CD4-positive, alpha-beta T cell (primary cell): ENCODE results near the gene FNIP1. TPM values are rescaled to one million over a fixed set of nuclear protein-coding genes. Genes with fewer than 3 reads are reported as not detected.
"Not testable (repeated sequence)": the region's sequence is repeated elsewhere in the genome, so short reads cannot be mapped to it uniquely, and the experiment has no call there.

Experiments
- ATAC-seq: fragments of 200-7000 bp; cut with Tn5 transposase; one replicate; pipeline ENCODE4 v1.10.0; 2022; ENCODE audit warnings: mild to moderate bottlenecking; ENCODE audit not compliant: poor library complexity
- CTCF ChIA-PET: fragments of 350-600 bp; sonication (Branson Sonifier 250); formaldehyde crosslinking; loops from one replicate; lab custom pipeline; 2021; ENCODE audit warnings: antibody characterized with exemption, inconsistent platforms; lab: Charles Lee
- POLR2A ChIA-PET: fragments of 350-600 bp; sonication (Branson Sonifier 250); formaldehyde crosslinking; loops from one replicate; lab custom pipeline; 2021; ENCODE audit warnings: antibody characterized with exemption, inconsistent platforms; lab: Charles Lee
- DNase-seq, 14 experiments: peaks; one replicate each; pipeline ENCODE4 v3.0.0-alpha.2; 2013 to 2020; ENCODE audit warnings: mixed read lengths in 2 of 14
- H3K27ac ChIP-seq, 2 donors: one replicate each; pipeline versions ENCODE4 v1.5.1 to v1.7.0; 2013; ENCODE audit warnings: low read length in 2 of 2, low read depth in 1 of 2, mild to moderate bottlenecking in 1 of 2
- H3K27me3 ChIP-seq, 2 experiments: 1 replicate in 1 of 2; 2 replicates in 1 of 2; pipeline versions ENCODE4 v1.6.1 to v1.7.0; 2013; ENCODE audit warnings: low read length in 2 of 2, control low read depth in 1 of 2, mild to moderate bottlenecking in 1 of 2, moderate library complexity in 1 of 2; ENCODE audit not compliant: insufficient read depth in 2 of 2, control insufficient read depth in 1 of 2
- H3K36me3 ChIP-seq: one replicate; pipeline ENCODE4 v1.6.1; 2013; ENCODE audit warnings: low read length, control low read depth; ENCODE audit not compliant: insufficient read depth
- H3K4me1 ChIP-seq: one replicate; pipeline ENCODE4 v1.6.1; 2013; ENCODE audit warnings: low read length, control low read depth; ENCODE audit not compliant: insufficient read depth
- H3K4me3 ChIP-seq: one replicate; pipeline ENCODE4 v1.5.1; 2013; ENCODE audit warnings: mild to moderate bottlenecking, low read length, moderate library complexity
- H3K9me3 ChIP-seq, 2 experiments: 1 replicate in 1 of 2; 2 replicates in 1 of 2; pipeline versions ENCODE4 v1.6.1 to v1.7.0; 2013; ENCODE audit warnings: low read length in 2 of 2, mild to moderate bottlenecking in 2 of 2, control low read depth in 1 of 2, moderate library complexity in 1 of 2; ENCODE audit not compliant: control insufficient read depth in 1 of 2, insufficient read depth in 1 of 2
- H3K27ac Mint-ChIP-seq: one replicate; pipeline ENCODE4 v1.8.0; 2020; ENCODE audit warnings: mixed read lengths
- H3K27me3 Mint-ChIP-seq: one replicate; pipeline ENCODE4 v1.8.0; 2021; ENCODE audit warnings: mixed read lengths
- H3K36me3 Mint-ChIP-seq: one replicate; pipeline ENCODE4 v1.8.0; 2021; ENCODE audit warnings: low read depth, mixed read lengths
- H3K4me1 Mint-ChIP-seq: one replicate; pipeline ENCODE4 v1.8.0; 2021; ENCODE audit warnings: low read depth, mixed read lengths
- H3K4me3 Mint-ChIP-seq: one replicate; pipeline ENCODE4 v1.8.0; 2020; ENCODE audit warnings: mild to moderate bottlenecking, mixed read lengths
- H3K9me3 Mint-ChIP-seq: one replicate; pipeline ENCODE4 v1.8.0; 2020; ENCODE audit warnings: mixed read lengths
- intact Hi-C, 2 experiments: fragments of 100-400 bp; cut with DNase I in 1 of 2; cut with micrococcal nuclease in 1 of 2; formaldehyde crosslinking; loops; one replicate each; pipeline versions ENCODE4 v1.15.1 to v1.9.0; 2023 to 2025; cut with DNase I, micrococcal nuclease
- polyA plus RNA-seq, 2 donors: library from polyadenylated mRNA; unstranded; fragments of 120-200 nt; gene quantifications; one replicate each; pipeline ENCODE4 v1.2.1, GENCODE V29; 2013
- total RNA-seq, 174 experiments: library from RNA in 2 of 174; stranded (reverse) in 2 of 174; gene quantifications; one replicate each; pipeline ENCODE4 v1.2.3 and lab custom pipeline; 2021 to 2026
- TF ChIP-seq, protein P1 (sequence below): fragments of 200-600 bp; IDR thresholded peaks from one replicate; pipeline ENCODE4 v1.8.0; 2022; ENCODE audit warnings: antibody characterized with exemption, mild to moderate bottlenecking

Gene FNIP1
- total RNA-seq (10 to 100 TPM; 34.5 to 34.7 TPM), total RNA-seq (lab: John Stamatoyannopoulos, UW) (33.6 to 172 (median 80.9) reads per million in 172 experiments)
- 7.2 TPM for polyA plus RNA-seq (2013, experiment 1 of 2)
- polyA plus RNA-seq (2013, experiment 2 of 2): 11.5 TPM

DNA sequence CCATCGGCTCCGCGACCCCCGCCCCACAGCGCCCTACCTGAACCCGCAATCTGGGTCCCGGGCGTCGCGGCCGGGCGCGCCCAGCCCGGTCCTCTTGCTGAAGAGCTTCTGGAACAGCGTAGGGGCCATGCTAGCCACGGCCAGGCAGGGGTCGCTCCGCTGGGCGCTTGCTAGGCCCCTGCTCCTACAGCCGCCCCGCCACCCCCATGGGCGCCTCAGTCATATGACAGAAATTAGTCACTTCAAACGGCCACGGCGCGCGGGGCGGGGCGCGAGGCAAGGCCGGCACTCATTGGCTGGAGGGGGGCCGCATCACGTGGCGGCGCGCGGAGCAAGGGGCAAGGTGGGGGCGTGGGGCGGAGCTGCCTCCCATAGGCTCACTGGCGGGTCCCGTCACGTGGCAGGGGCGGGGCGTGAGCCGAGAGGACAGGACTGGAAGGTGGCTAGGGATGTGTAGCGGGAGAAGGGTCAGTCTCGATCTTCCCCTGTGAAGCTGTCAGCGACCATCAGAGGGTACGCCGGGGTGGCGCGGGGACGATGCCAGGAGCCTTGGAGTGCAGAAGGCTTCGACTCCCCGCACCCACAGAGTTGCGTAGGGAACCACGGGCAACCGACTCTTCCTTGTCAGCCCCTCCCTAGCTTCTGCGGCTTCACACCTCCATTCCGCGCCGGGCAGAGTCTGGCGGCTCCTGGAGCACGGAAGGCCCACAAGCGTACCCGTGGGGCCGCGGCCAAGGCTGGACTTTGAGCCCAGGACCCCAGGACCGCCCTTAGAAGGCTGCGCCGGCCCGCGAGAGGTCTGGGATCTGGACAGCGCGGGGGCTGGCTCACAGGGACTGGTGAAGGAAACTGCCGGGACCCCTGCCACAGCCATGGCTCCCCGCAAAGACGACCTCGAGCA is at the start of gene FNIP1:
Gene FNIP1, minus strand, starts transcription at position 225 of the 901 bp plus-strand sequence. Its CDS starts 96 bp downstream, at position 129.
- Histone ChIP-seq H3K36me3 (no peaks in the 10 kb centered on the region), H3K4me3 (peak within 1 kb of the TSS; percentile 93), H3K9me3 (no peaks in the 10 kb centered on the region), H3K27ac (peak within 1 kb of the TSS; percentile 88 to 91), H3K27me3 (no peaks in the 10 kb centered on the region), H3K4me1 (peaks cover 14% of the 10 kb centered on the region)
- peak; percentile 94 for ATAC-seq
- TF ChIP-seq, protein P1, sequence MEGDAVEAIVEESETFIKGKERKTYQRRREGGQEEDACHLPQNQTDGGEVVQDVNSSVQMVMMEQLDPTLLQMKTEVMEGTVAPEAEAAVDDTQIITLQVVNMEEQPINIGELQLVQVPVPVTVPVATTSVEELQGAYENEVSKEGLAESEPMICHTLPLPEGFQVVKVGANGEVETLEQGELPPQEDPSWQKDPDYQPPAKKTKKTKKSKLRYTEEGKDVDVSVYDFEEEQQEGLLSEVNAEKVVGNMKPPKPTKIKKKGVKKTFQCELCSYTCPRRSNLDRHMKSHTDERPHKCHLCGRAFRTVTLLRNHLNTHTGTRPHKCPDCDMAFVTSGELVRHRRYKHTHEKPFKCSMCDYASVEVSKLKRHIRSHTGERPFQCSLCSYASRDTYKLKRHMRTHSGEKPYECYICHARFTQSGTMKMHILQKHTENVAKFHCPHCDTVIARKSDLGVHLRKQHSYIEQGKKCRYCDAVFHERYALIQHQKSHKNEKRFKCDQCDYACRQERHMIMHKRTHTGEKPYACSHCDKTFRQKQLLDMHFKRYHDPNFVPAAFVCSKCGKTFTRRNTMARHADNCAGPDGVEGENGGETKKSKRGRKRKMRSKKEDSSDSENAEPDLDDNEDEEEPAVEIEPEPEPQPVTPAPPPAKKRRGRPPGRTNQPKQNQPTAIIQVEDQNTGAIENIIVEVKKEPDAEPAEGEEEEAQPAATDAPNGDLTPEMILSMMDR: no peak
- ChIA-PET POLR2A (interaction anchor here (0.6 to 2.7 kb wide), 26 partner anchors 9 to 1166 kb away, joined by 3 to 28 read pairs (median 4); partner anchors contain the start of genes ACSL6, AFF4 and RAPGEF6), CTCF (interaction anchor here (2.0 to 2.2 kb wide), 2 partner anchors 208 to 211 kb away, joined by 5 to 6 read pairs; no protein-coding TSS in a partner anchor)
- no peaks in the 10 kb centered on the region for H3K9me3 Mint-ChIP-seq
- peaks cover 44% of the 10 kb centered on the region for H3K4me1 Mint-ChIP-seq
- peak within 1 kb of the TSS; percentile 96 for H3K27ac Mint-ChIP-seq
- DNase-seq: peak; percentile 94 to 99 (median 98)
- H3K4me3 Mint-ChIP-seq: peak within 1 kb of the TSS; percentile 98
- intact Hi-C loops: loop anchor here (1.0 to 5.0 kb wide), 3 partner anchors 50 to 625 kb away; partner anchors contain the start of genes RAPGEF6 (in 2 of the 2) and LYRM7 (in 1 of the 2)
- H3K27me3 Mint-ChIP-seq: no peaks in the 10 kb centered on the region
- peaks cover 18% of the 10 kb centered on the region for H3K36me3 Mint-ChIP-seq

DNA sequence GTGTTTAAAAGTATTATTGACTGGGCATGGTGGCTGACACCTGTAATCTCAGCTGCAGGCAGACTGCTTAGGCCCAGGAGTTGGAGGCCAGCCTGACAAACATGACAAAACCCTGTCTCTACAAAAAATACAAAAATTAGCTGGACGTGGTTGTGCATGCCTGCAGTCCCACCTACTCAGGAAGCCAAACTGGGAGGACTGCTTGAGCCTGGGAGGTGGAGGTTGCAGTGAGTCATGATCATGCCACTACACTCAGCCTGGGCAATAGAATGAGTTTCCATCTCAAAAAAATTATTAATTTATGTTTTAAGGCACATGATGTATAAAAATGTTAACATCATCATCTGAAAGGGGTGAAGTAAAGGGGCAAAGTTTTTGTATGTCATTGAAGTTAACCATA is 49.7 kb upstream of the FNIP1 start:
- CTCF ChIA-PET: no interaction called here
- no peak overlapping the region for H3K27ac ChIP-seq
- peaks cover 37% of the 10 kb centered on the region for H3K36me3 Mint-ChIP-seq

DNA sequence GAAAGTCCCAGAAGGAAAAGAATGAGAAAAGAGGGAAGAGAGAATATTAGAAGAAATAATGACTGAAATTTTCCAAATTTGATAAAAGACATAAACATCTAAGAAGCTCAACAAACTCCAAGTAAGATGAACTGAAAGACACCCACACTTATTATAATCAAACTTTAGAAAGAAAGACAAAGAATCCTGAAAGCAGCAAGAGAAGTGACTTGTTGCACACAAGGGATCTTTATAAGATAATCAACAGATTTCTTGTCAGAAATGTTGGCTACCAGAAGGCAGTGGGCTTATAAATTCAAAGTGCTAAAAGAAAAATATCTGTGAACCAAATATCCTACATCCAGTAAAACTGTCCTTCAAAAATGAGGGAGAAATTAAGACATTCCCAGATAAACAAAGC is 49.0 kb upstream of the FNIP1 start:
- no peak overlapping the region for H3K27ac Mint-ChIP-seq
- DNase-seq: no peak
- no peaks in the 10 kb centered on the region for H3K27me3 Mint-ChIP-seq
- POLR2A ChIA-PET: no interaction called here
- no peaks in the 10 kb centered on the region for H3K4me1 ChIP-seq
- peaks cover 15 to 32% of the 10 kb centered on the region in 2 experiments for H3K9me3 ChIP-seq
- H3K4me3 ChIP-seq: no peak overlapping the region
- no peaks in the 10 kb centered on the region for H3K4me1 Mint-ChIP-seq
- no peaks in the 10 kb centered on the region for H3K36me3 ChIP-seq
- no peaks in the 10 kb centered on the region for H3K27me3 ChIP-seq
- TF ChIP-seq, protein P1: no peak
- H3K27ac ChIP-seq: no peak overlapping the region
- CTCF ChIA-PET: no interaction called here
- no peak overlapping the region for H3K4me3 Mint-ChIP-seq
- H3K9me3 Mint-ChIP-seq: peaks cover 16% of the 10 kb centered on the region
- intact Hi-C loops: no loop called here
- peaks cover 37% of the 10 kb centered on the region for H3K36me3 Mint-ChIP-seq
- ATAC-seq: no peak

More for the DNA sequence above, 49.7 kb upstream of the FNIP1 start:
- Histone ChIP-seq H3K36me3 (no peaks in the 10 kb centered on the region), H3K9me3 (peaks cover 15 to 32% of the 10 kb centered on the region in 2 experiments), H3K4me3 (no peak overlapping the region), H3K27me3 (no peaks in the 10 kb centered on the region), H3K4me1 (no peaks in the 10 kb centered on the region)
- Mint-ChIP-seq H3K4me1 (no peaks in the 10 kb centered on the region), H3K27ac (no peak overlapping the region), H3K4me3 (no peak overlapping the region), H3K27me3 (no peaks in the 10 kb centered on the region), H3K9me3 (peaks cover 16% of the 10 kb centered on the region)
- DNase-seq: no peak
- intact Hi-C loops: no loop called here
- ATAC-seq: no peak
- POLR2A ChIA-PET: no interaction called here
- TF ChIP-seq, protein P1: no peak

DNA sequence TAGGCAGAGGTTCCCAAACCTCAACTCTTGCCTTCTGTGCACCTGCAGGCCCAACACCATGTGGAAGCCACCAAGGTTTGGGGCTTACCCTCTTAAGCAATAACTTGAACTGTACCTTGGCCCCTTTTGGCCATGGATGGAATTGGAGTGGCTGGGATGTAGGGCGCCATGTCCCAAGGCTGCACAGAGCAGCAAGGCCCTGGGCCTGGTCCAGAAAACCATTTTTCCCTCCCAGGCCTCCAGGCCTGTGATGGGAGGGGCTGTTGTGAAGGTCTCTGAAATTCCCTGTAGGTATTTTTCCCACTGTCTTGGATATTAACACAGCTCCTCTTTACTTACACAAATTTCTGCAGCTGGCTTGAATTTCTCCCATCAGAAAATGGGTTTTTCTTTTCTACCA is 46.2 kb upstream of the FNIP1 start:
- intact Hi-C loops, H3K4me1 ChIP-seq, ATAC-seq, POLR2A ChIA-PET, H3K4me1 Mint-ChIP-seq, DNase-seq, H3K36me3 ChIP-seq, H3K27me3 Mint-ChIP-seq, H3K4me3 ChIP-seq, H3K27ac ChIP-seq, H3K27me3 ChIP-seq, CTCF ChIA-PET, H3K27ac Mint-ChIP-seq, H3K4me3 Mint-ChIP-seq: not testable (repeated sequence)
- Mint-ChIP-seq H3K36me3 (peaks cover 36% of the 10 kb centered on the region), H3K9me3 (peaks cover 28% of the 10 kb centered on the region)
- H3K9me3 ChIP-seq: peaks cover 15 to 17% of the 10 kb centered on the region in 2 experiments

DNA sequence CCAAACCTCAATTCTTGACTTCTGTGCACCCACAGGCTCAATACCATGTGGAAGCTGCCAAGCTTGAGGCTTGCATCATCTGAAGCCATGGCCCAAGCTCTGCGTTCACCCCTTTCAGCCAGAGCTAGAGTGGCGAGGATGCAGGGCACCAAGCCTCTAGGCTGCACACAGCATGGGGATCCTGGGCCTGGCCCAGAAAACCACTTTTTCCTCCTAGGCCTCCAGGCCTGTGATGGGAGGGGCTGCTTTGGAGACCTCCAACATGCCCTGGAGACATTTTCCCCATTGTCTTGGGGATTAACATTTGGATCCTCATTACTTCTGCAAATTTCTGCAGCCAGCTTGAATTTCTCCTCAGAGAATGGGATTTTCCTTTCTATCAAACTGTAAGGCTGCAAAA is 35.9 kb upstream of the FNIP1 start:
- H3K4me1 ChIP-seq, H3K27ac Mint-ChIP-seq, H3K4me3 Mint-ChIP-seq, H3K27me3 ChIP-seq, H3K4me3 ChIP-seq, H3K36me3 ChIP-seq, intact Hi-C loops, H3K4me1 Mint-ChIP-seq, H3K27me3 Mint-ChIP-seq, H3K9me3 ChIP-seq, DNase-seq, POLR2A ChIA-PET, ATAC-seq, H3K36me3 Mint-ChIP-seq, H3K27ac ChIP-seq, CTCF ChIA-PET, H3K9me3 Mint-ChIP-seq: not testable (repeated sequence)
